ENCODE measurements around the gene HIPK1. TPM values are rescaled to one million over a fixed set of nuclear protein-coding genes. Genes with fewer than 3 reads are reported as not detected.

HIPK1 gene
- total RNA-seq, 1 donor from 2014 or later: 53.4 TPM

- Mint-ChIP-seq H3K4me1 (peaks cover 11% of the 10 kb centered on the region), H3K27me3 (ENCODE audit: low read depth) (no peaks in the 10 kb centered on the region), H3K36me3 (ENCODE audit: low read depth) (peaks cover 5% of the 10 kb centered on the region), H3K4me3 (no peak overlapping the region), H3K9me3 (no peaks in the 10 kb centered on the region), H3K27ac (ENCODE audit: unreplicated experiment) (no peak overlapping the region)
- no peak for DNase-seq (ENCODE audit: low read depth, low spot score)
- no peak for TF ChIP-seq CTCF (conservative IDR thresholded peaks at IDR 0.05)
Observed at GRCh38 chr1:113951719-113952118, 22.6 kb downstream of the HIPK1 start.

GRCh38 chr1:113957984-113958383, 28.9 kb downstream of the HIPK1 start:
- Mint-ChIP-seq H3K36me3 (ENCODE audit: low read depth) (peaks cover 15% of the 10 kb centered on the region), H3K9me3 (no peaks in the 10 kb centered on the region), H3K4me1 (no peaks in the 10 kb centered on the region), H3K27ac (ENCODE audit: unreplicated experiment) (no peak overlapping the region), H3K4me3 (no peak overlapping the region), H3K27me3 (ENCODE audit: low read depth) (no peaks in the 10 kb centered on the region)
- TF ChIP-seq CTCF (conservative IDR thresholded peaks at IDR 0.05): no peak
- DNase-seq (ENCODE audit: low read depth, low spot score): no peak

- DNase-seq (ENCODE audit: low read depth, low spot score): no peak
- H3K9me3 Mint-ChIP-seq: no peaks in the 10 kb centered on the region
- H3K4me3 Mint-ChIP-seq: no peak overlapping the region
- no peak for TF ChIP-seq CTCF (conservative IDR thresholded peaks at IDR 0.05)
- H3K36me3 Mint-ChIP-seq (ENCODE audit: low read depth): peaks cover 20% of the 10 kb centered on the region
- no peaks in the 10 kb centered on the region for H3K4me1 Mint-ChIP-seq
- no peak overlapping the region for H3K27ac Mint-ChIP-seq (ENCODE audit: unreplicated experiment)
- no peaks in the 10 kb centered on the region for H3K27me3 Mint-ChIP-seq (ENCODE audit: low read depth)
Observed at GRCh38 chr1:113958691-113959090, 29.6 kb downstream of the HIPK1 start.

- H3K27ac Mint-ChIP-seq (ENCODE audit: unreplicated experiment): no peak overlapping the region
- no peaks in the 10 kb centered on the region for H3K27me3 Mint-ChIP-seq (ENCODE audit: low read depth)
- no peaks in the 10 kb centered on the region for H3K4me1 Mint-ChIP-seq
- no peak for DNase-seq (ENCODE audit: low read depth, low spot score)
- H3K4me3 Mint-ChIP-seq: no peak overlapping the region
- H3K9me3 Mint-ChIP-seq: peaks cover 3% of the 10 kb centered on the region
- peaks cover 35% of the 10 kb centered on the region for H3K36me3 Mint-ChIP-seq (ENCODE audit: low read depth)
- peak; percentile 17 for TF ChIP-seq CTCF (conservative IDR thresholded peaks at IDR 0.05)
Observed at GRCh38 chr1:113963281-113963906, 34.3 kb downstream of the HIPK1 start.

- H3K4me1 Mint-ChIP-seq: no peaks in the 10 kb centered on the region
- H3K4me3 Mint-ChIP-seq: no peak overlapping the region
- peaks cover 3% of the 10 kb centered on the region for H3K9me3 Mint-ChIP-seq
- H3K36me3 Mint-ChIP-seq (ENCODE audit: low read depth): peaks cover 51% of the 10 kb centered on the region
- TF ChIP-seq CTCF (conservative IDR thresholded peaks at IDR 0.05): no peak
- no peaks in the 10 kb centered on the region for H3K27me3 Mint-ChIP-seq (ENCODE audit: low read depth)
- no peak for DNase-seq (ENCODE audit: low read depth, low spot score)
- H3K27ac Mint-ChIP-seq (ENCODE audit: unreplicated experiment): no peak overlapping the region
Observed at GRCh38 chr1:113965703-113966412, 36.7 kb downstream of the HIPK1 start.

All from neural crest cell (in vitro differentiated cells).